Brain microvascular endothelial cell (primary cell): ENCODE measurements around the gene TMUB2.

Experiments used
- DNase-seq: peaks from one replicate; pipeline ENCODE4 v3.0.0-alpha.2; 2020
- H3K27ac ChIP-seq: fragments of 250-450 bp; sonication (Bioruptor Pico); 2 replicates; pipeline ENCODE4 v1.5.1; 2020; ENCODE audit warnings: mild to moderate bottlenecking, moderate library complexity
- H3K27me3 ChIP-seq: fragments of 250-450 bp; sonication (Bioruptor Pico); replicated peaks from 2 replicates; pipeline ENCODE4 v1.5.1; 2020; ENCODE audit warnings: mild to moderate bottlenecking
- H3K36me3 ChIP-seq: fragments of 250-450 bp; sonication (Bioruptor Pico); replicated peaks from 2 replicates; pipeline ENCODE4 v1.5.1; 2020; ENCODE audit warnings: mild to moderate bottlenecking
- H3K4me3 ChIP-seq: 2 replicates; pipeline ENCODE4 v1.5.1; 2011; ENCODE audit warnings: low read depth, mild to moderate bottlenecking, control low read depth, low read length, moderate library complexity
- in situ Hi-C: cut with HindIII; loops from 2 replicates; pipeline ENCODE4 v1.10.0; 2017; ENCODE audit warnings: low sequenced_read_pairs, low pct_ligation_motif_present
- TF ChIP-seq, protein P1 (sequence below): IDR thresholded peaks from 2 replicates; pipeline ENCODE4 v1.5.1; 2011; ENCODE audit warnings: low read depth, mild to moderate bottlenecking, moderate library complexity, low read length, control low read depth, inconsistent platforms; ENCODE audit errors: missing control alignments

Gene TMUB2

GRCh38 chr17:44191941-44192496 is 5.2 kb downstream of the TMUB2 start:
- TF ChIP-seq, protein P1, sequence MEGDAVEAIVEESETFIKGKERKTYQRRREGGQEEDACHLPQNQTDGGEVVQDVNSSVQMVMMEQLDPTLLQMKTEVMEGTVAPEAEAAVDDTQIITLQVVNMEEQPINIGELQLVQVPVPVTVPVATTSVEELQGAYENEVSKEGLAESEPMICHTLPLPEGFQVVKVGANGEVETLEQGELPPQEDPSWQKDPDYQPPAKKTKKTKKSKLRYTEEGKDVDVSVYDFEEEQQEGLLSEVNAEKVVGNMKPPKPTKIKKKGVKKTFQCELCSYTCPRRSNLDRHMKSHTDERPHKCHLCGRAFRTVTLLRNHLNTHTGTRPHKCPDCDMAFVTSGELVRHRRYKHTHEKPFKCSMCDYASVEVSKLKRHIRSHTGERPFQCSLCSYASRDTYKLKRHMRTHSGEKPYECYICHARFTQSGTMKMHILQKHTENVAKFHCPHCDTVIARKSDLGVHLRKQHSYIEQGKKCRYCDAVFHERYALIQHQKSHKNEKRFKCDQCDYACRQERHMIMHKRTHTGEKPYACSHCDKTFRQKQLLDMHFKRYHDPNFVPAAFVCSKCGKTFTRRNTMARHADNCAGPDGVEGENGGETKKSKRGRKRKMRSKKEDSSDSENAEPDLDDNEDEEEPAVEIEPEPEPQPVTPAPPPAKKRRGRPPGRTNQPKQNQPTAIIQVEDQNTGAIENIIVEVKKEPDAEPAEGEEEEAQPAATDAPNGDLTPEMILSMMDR = no peak
- no peak for DNase-seq
- Histone ChIP-seq H3K4me3 (no peak overlapping the region), H3K27me3 (no peaks in the 10 kb centered on the region), H3K36me3 (peaks cover 55% of the 10 kb centered on the region), H3K27ac (no peak overlapping the region)
- in situ Hi-C loops = no loop called here

DNA sequence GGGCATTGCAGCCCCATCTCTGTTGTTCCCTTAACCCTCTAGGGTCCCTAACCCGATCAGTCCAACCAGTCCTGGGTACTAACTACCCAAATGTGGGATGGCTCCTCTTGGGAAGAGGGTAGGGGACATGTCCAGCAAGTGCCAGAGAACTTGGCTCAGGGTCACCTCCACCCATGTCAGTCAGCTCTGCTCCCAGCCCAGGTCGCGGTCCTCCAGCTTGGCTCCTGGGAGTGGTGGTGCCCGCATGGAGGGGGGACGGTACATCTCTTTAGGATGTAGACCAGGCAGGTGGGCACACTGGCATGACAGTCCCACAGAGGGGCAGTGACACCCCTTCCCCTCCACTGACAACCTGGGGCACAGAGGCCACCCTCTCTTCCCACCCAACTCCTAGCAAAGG is 6.0 kb downstream of the TMUB2 start:
- in situ Hi-C loops = no loop called here
- TF ChIP-seq, protein P1 = no peak
- H3K27me3 ChIP-seq = no peaks in the 10 kb centered on the region
- H3K27ac ChIP-seq = no peak overlapping the region
- DNase-seq = no peak
- H3K4me3 ChIP-seq = no peak overlapping the region
- H3K36me3 ChIP-seq = peaks cover 62% of the 10 kb centered on the region

- in situ Hi-C loops = no loop called here
- peaks cover 63% of the 10 kb centered on the region for H3K36me3 ChIP-seq
- TF ChIP-seq, protein P1 = no peak
- no peaks in the 10 kb centered on the region for H3K27me3 ChIP-seq
- no peak overlapping the region for H3K27ac ChIP-seq
- DNase-seq = no peak
- H3K4me3 ChIP-seq = no peak overlapping the region
Observed at GRCh38 chr17:44193326-44194084, 6.7 kb downstream of the TMUB2 start.

GRCh38 chr17:44197107-44197506 is 10.3 kb downstream of the TMUB2 start:
- in situ Hi-C loops = no loop called here
- TF ChIP-seq, protein P1 = no peak
- Histone ChIP-seq H3K27me3 (no peaks in the 10 kb centered on the region), H3K4me3 (no peak overlapping the region), H3K27ac (no peak overlapping the region), H3K36me3 (peaks cover 40% of the 10 kb centered on the region)
- no peak for DNase-seq

- DNase-seq = no peak
Observed at GRCh38 chr17:44197980-44198720, 11.4 kb downstream of the TMUB2 start.

More at GRCh38 chr17:44197980-44198720, 11.4 kb downstream of the TMUB2 start:
- peak overlapping the region; percentile 76 for H3K4me3 ChIP-seq
- peak overlapping the region; percentile 78 for H3K27ac ChIP-seq
- TF ChIP-seq, protein P1 = peak; percentile 26
- peaks cover 37% of the 10 kb centered on the region for H3K36me3 ChIP-seq
- H3K27me3 ChIP-seq = no peaks in the 10 kb centered on the region
- in situ Hi-C loops = no loop called here
